HG03342 (cell line): ENCODE results near the gene STX10.
"Not testable (repeated sequence)": the region's sequence is repeated elsewhere in the genome, so short reads cannot be mapped to it uniquely, and the experiment has no call there.

ENCODE experiments used
- ATAC-seq: cut with Tn5 transposase; IDR thresholded peaks from one replicate; pipeline ENCODE4 v1.9.1; 2021; ENCODE audit warnings: mild to moderate bottlenecking, moderate library complexity; ENCODE audit not compliant: unreplicated experiment

STX10 gene

GRCh38 chr19:13165162-13165997 is 15.2 kb upstream of the STX10 start:
- ATAC-seq: no peak

- ATAC-seq: no peak
These were observed 14.4 kb upstream of the STX10 start for GRCh38 chr19:13164343-13165161.

- no peak for ATAC-seq
These were observed 13.6 kb upstream of the STX10 start for GRCh38 chr19:13163609-13164342.

- ATAC-seq: no peak
These were observed 12.8 kb upstream of the STX10 start for GRCh38 chr19:13162724-13163608.

- ATAC-seq: no peak
These were observed 10.4 kb upstream of the STX10 start for GRCh38 chr19:13160557-13160956.

- ATAC-seq: no peak
These were observed 9.5 kb upstream of the STX10 start for GRCh38 chr19:13159713-13160112.

GRCh38 chr19:13155472-13156359 is 5.5 kb upstream of the STX10 start:
- no peak for ATAC-seq

GRCh38 chr19:13154911-13155471 is 4.8 kb upstream of the STX10 start:
- ATAC-seq: no peak

GRCh38 chr19:13154241-13154778 is 4.1 kb upstream of the STX10 start:
- ATAC-seq: no peak

GRCh38 chr19:13153569-13154240 is 3.5 kb upstream of the STX10 start:
- ATAC-seq: no peak

- peak; percentile 26 for ATAC-seq
These were observed 2.9 kb upstream of the STX10 start for GRCh38 chr19:13152974-13153568.

- peak; percentile 7 for ATAC-seq
These were observed 2.3 kb upstream of the STX10 start for GRCh38 chr19:13152356-13152973.

GRCh38 chr19:13151605-13152355 is 1.6 kb upstream of the STX10 start:
- ATAC-seq: peak; percentile 35

GRCh38 chr19:13150931-13151604 is 893 bp upstream of the STX10 start:
- ATAC-seq: no peak

- ATAC-seq: no peak
These were observed 468 bp downstream of the STX10 start for GRCh38 chr19:13149628-13150186.

- not testable (repeated sequence) for ATAC-seq
These were observed 975 bp downstream of the STX10 start for GRCh38 chr19:13149173-13149627.
